ENCODE data around the gene HELT.
"Not testable (repeated sequence)": the region's sequence is repeated elsewhere in the genome, so short reads cannot be mapped to it uniquely, and the experiment has no call there.

HELT gene

GRCh38 chr4:185036019-185036418 is 17.7 kb downstream of the HELT start:
- DNase-seq (ENCODE audit: low spot score) = no peak

GRCh38 chr4:185036842-185037241 is 18.6 kb downstream of the HELT start:
- DNase-seq (ENCODE audit: low spot score) = no peak

- peak; percentile 54 for DNase-seq (ENCODE audit: low spot score)
Observed at GRCh38 chr4:185039508-185040273, 21.4 kb downstream of the HELT start.

- DNase-seq (ENCODE audit: low spot score) = no peak
Observed at GRCh38 chr4:185040523-185040922, 22.2 kb downstream of the HELT start.

GRCh38 chr4:185050286-185050685 is 32.0 kb downstream of the HELT start:
- not testable (repeated sequence) for DNase-seq (ENCODE audit: low spot score)

GRCh38 chr4:185051283-185051682 is 33.0 kb downstream of the HELT start:
- not testable (repeated sequence) for DNase-seq (ENCODE audit: low spot score)

GRCh38 chr4:185053746-185054145 is 35.5 kb downstream of the HELT start:
- DNase-seq (ENCODE audit: low spot score) = no peak

GRCh38 chr4:185054272-185054671 is 36.0 kb downstream of the HELT start:
- DNase-seq (ENCODE audit: low spot score) = no peak

- DNase-seq (ENCODE audit: low spot score) = no peak
Observed at GRCh38 chr4:185054886-185055285, 36.6 kb downstream of the HELT start.

GRCh38 chr4:185061610-185062009 is 43.3 kb downstream of the HELT start:
- no peak for DNase-seq (ENCODE audit: low spot score)

GRCh38 chr4:185062606-185063005 is 44.3 kb downstream of the HELT start:
- DNase-seq (ENCODE audit: low spot score) = no peak

GRCh38 chr4:185066179-185066578 is 47.9 kb downstream of the HELT start:
- no peak for DNase-seq (ENCODE audit: low spot score)

GRCh38 chr4:185068837-185069236 is 50.5 kb downstream of the HELT start:
- no peak for DNase-seq (ENCODE audit: low spot score)
